ENCODE results near the gene PYGL.

GRCh38 chr14:50943943-50944646 is at the start of gene PYGL:
- TF ChIP-seq CTCF (IDR thresholded peaks at IDR 0.05; ENCODE audit: low read depth, low read length, poor library complexity, severe bottlenecking): peak; percentile 16
- TF ChIP-seq EZH2phosphoT487 (IDR thresholded peaks at IDR 0.05; ENCODE audit: borderline replicate concordance, low read length): no peak
